GM18520 (cell line): ENCODE results near the gene DACT2.
"Not testable (repeated sequence)": the region's sequence is repeated elsewhere in the genome, so short reads cannot be mapped to it uniquely, and the experiment has no call there.

Experiments used
- ATAC-seq: cut with Tn5 transposase; IDR thresholded peaks from one replicate; pipeline ENCODE4 v1.9.1; 2021; ENCODE audit not compliant: unreplicated experiment

Gene DACT2

DNA sequence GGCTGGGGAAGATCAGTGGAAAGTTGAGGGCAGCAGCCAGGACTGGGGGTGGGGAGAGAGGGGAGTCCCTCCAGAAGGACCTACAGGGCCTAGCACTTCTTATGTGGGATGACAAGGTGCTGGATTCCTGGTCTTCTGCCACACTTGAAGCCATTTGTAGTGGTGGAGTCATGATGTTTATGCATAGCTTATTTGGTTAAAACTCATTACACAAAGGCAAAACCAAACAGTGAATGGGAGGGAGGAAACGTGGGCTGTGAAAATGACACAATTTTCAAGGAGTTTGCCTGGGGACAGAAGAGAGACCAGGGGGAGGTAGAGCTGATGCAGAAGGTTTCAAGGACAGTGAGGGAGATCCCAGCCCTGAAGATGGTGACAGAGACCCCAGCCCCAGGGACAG lies 50.8 kb downstream of the DACT2 start:
- ATAC-seq: no peak

DNA sequence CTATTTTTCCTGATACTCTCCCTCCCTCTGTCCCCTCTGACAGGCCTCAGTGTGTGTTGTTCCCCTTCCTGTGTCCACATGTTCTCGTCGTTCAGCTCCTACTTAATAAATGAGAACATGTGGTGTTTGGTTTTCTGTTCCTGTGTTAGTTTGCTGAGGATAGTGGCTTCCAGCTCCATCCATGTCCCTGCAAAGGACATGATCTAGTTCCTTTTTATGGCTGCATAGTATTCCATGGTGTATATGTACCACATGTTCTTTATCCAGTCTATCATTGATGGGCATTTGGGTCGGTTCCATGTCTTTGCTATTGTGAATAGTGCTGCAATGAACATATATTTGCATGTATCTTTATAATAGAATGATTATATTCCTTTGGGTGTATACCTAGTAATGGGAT lies 51.8 kb downstream of the DACT2 start:
- not testable (repeated sequence) for ATAC-seq

DNA sequence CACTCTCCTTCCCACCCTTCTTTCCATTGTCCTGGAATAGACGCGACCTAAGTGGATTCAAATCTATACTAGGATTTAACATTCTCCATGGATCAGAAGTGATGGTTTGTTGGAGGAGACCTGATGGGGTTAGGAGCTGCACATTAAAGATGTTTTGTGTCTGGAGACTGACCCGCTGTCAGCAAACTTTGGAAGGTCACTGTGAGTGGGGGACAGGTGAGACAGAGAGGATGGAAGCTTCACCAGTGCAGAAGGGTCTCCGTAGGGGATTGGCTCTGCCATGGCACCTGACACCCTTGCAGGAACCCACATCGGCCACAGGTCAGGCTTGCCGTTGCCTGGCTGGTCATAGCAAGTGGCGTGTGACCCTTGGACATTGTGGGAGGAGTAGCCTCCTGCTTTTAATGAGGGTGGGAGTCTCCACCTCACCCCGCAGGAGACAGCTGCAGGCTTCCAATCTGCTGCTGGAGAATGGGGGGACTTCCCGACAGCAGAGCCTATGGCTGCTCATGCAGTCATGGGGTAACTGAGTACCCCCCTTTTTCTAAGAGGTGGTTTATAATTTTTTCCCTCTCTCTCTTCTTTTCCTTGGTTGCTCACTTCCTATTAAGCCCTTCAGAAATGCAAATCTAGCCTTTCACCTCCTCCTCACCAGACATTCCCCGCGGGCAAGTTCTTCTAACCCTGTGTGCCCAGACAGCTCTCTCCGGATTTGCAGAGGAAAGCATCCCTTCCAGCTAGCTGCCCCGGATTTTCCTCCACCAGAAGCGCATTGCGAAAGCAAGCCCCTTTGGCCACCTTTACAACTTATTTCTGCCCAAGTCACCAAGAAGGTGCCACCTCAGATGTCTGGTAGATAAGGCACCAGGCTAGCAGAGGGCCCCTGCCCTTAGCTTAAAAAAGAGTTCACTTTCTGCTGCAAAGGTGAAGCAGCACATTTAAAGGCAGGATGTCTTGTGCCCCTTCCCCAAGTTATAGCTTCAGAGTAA lies 53.5 kb downstream of the DACT2 start:
- ATAC-seq: no peak

DNA sequence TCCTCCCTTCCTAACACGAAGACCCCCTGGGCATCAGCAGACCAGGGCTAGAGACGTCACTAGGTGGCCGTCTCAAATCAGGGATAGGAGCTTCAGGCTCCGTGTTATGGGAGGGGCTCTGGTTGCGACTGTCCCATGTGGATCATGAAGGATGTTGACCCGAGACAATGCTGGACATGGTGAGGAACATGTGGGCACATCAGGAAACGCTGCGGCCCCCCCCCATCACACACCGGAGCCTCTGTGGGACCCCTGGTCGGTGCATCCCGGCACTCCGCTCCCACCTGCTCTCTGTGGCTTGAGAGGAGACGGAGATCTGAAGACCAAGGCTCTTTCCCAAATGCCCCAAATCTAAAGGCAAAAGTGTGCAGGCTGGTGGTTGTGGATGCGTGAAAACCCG lies 54.2 kb downstream of the DACT2 start:
- no peak for ATAC-seq

DNA sequence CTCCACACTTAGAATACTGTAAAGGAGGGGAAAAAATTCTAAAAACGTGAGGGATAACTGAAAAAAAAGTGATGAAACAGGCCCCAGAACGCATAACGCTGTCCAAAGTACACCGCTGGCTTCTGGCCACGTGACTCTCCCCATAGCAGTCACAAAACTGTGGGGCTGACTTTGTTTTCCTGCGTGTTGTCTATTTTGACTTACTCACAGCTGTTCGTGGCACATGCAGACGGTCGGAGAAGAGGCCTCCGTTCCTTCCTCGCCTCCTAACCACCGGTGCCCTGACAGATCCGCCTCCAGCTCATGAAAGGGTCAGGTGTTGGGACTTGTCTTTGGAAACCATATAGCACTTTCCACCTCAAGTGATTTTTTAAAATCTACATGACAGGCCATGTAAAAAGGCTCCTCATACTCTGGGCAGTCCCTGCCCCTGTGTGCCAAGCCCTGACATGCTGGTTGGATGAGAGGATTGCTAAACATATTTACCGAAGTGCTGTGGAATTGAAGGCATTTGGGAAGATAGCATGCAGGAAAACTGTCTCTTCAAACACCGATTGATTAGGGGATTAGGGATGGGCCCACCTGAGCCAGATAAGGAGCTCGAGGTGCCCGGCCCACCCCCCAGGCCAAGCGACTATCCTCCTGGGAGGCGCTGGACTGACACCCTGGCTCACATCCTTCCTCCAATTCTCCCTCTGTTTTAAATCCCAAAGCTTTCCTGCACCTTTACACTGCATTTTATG lies 54.8 kb downstream of the DACT2 start:
- ATAC-seq: no peak

DNA sequence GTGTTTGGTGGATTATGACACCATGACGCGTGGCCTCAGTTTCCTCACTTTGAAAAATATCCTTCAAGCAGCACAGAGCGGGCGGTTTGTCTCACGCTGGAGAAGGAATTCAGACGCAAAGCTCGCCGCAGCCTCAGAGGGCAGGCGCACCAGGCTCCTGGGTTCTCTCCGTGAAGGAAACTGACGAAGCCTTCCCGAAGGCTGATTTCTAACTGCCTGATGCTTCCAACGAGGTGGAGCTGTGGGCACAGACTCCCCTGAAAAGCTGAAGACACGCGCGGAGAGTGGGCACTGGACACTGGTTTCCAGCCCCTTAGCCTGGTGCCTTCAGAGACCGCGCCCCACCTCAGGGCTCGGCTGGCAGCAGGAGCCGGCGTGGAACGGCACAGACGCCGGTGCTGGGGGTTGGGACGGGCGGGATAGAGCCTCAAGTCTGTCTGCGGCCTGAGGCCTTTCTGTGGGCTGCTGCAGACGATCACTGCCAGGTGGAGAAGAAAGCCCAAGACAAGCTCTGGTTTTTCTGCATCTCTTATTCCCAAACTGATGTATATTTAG lies 56.1 kb downstream of the DACT2 start:
- ATAC-seq: no peak

DNA sequence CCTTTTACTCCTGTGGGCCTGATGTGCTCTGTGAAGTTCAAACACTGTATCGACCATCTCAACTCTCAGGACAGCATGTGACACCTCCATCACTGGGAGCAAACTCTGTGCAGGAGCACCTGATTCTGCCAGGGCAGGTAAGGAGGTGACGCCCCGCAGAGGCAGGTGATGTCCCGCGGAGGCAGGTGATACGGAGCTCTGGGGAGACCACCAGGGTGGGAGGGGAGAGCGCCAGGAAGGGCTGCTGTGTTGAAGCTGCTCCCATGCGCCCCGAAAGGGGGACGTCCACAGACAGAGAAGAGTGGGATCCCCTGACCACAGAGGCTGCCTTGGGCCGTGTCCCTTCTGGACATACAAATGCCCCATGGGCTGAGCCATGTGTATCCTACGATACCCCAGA lies 58.3 kb downstream of the DACT2 start:
- ATAC-seq: no peak

DNA sequence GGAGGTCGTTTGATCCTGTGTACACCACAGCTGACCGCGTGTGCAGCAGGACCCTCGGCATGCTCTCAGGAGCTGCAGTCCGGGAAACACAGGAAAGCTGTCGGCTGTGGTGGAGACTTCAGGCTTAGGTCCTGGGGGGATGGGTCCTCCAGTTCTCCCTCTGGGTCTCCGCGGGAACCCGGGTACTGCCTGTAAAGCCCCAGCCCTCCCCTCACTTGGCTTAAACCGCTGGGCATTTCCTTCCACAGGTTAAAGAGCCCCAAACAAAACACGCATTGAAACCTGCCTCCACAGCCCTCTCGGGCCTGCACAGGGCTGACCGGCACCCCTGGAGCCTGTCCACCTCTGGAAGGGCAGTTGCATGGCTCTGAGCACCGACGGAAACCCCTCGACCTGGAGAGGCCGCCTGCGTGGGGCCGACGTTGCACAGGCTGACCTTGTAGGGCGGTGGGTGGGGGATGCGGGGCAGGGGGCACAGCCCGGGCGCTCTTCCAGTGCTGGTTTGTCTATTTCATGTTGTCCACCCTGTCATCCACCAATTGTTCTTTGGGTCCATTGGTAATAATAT lies 59.1 kb downstream of the DACT2 start:
- no peak for ATAC-seq

DNA sequence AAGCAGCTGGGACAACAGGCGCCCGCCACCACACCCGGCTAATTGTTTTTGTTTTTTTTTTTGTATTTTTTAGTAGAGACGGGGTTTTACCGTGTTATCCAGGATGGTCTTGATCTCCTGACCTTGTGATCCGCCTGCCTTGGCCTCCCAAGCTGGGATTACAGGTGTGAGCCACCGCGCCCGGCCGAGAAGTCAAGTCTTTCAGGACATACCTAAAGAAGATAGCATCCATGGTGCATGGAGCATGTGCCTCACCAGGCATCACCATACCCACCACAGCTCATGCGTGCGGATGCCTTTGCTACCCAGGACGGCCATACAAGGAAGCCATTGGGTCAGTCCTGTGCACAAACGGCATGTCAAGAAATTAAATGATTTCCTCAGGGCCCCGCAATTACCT lies 60.8 kb downstream of the DACT2 start:
- ATAC-seq: no peak

DNA sequence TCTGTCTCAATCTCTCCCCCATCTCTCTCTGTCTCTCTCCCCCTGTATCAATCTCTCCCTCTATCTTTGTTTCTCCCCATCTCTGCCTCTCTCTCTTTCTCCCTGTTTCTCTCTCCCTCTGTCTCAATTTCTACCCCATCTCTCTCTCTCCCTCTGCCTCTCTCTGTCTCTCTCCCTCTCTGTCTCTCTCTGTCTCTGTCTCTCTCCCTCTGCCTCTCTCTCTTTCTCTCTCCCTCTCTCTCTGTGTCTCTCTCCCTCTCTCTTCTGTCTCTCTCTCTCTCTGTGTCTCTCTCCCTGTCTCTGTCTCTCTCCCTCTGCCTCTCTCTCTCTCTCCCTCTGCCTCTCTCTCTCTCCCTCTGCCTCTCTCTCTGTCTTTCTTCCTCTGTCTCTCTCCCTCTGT lies 62.6 kb downstream of the DACT2 start:
- ATAC-seq: no peak
